Measurements from ENCODE around the gene ABCC3. TPM values are rescaled to one million over a fixed set of nuclear protein-coding genes. Genes with fewer than 3 reads are reported as not detected.

The ABCC3 gene
- total RNA-seq, 6 donors from 2014 or later: 34.2 to 268 (median 57.7) TPM

- peak in 1 of 2 donors; percentile 55 for DNase-seq
- WGBS, 2 donors: 56 to 59% methylated on average over 27 of the region's 27 CpGs
Observed at GRCh38 chr17:50681263-50682200, 46.9 kb downstream of the ABCC3 start.

DNA sequence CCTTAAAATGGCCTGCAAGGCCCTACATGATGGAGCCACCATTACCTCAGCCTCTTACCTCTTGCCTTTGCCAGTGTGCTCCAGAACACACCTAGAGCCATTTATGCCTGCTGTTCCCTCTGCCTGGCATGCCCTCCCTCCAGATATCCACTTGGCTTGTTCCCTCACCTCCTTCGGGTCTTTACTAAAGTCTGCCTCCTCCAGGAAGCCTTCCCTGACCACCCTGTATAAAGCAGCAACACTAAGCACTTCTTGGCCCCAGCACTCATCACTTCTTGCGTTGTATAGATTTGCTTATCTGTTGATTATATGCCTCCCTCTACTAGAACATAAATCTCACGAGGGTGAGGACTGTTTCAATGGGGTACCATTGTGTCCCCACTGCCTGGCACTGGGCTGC lies 47.8 kb downstream of the ABCC3 start:
- ATAC-seq (ENCODE audit: low FRiP score in 2 of 2): no peak
- Histone ChIP-seq H3K27ac (no peak overlapping the region), H3K9me3 (no peaks in the 10 kb centered on the region), H3K27me3 (no peaks in the 10 kb centered on the region), H3K4me1 (peaks cover 6 to 27% (median 12%) of the 10 kb centered on the region in 4 donors), H3K4me3 (no peak overlapping the region), H3K36me3 (no peaks in the 10 kb centered on the region)
- WGBS, 2 donors: 83 to 94% methylated on average over 3 of the region's 3 CpGs
- TF ChIP-seq POLR2AphosphoS5 (IDR thresholded peaks at IDR 0.05) (no peak), POLR2A (IDR thresholded peaks at IDR 0.05) (no peak), EP300 (IDR thresholded peaks at IDR 0.05) (no peak)
- TF ChIP-seq, protein P1, sequence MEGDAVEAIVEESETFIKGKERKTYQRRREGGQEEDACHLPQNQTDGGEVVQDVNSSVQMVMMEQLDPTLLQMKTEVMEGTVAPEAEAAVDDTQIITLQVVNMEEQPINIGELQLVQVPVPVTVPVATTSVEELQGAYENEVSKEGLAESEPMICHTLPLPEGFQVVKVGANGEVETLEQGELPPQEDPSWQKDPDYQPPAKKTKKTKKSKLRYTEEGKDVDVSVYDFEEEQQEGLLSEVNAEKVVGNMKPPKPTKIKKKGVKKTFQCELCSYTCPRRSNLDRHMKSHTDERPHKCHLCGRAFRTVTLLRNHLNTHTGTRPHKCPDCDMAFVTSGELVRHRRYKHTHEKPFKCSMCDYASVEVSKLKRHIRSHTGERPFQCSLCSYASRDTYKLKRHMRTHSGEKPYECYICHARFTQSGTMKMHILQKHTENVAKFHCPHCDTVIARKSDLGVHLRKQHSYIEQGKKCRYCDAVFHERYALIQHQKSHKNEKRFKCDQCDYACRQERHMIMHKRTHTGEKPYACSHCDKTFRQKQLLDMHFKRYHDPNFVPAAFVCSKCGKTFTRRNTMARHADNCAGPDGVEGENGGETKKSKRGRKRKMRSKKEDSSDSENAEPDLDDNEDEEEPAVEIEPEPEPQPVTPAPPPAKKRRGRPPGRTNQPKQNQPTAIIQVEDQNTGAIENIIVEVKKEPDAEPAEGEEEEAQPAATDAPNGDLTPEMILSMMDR (IDR thresholded peaks at IDR 0.05): no peak
- no peak for DNase-seq

More at GRCh38 chr17:50681263-50682200, 46.9 kb downstream of the ABCC3 start:
- no peaks in the 10 kb centered on the region for H3K36me3 ChIP-seq
- H3K27ac ChIP-seq: peak overlapping the region in 1 of 4 donors; percentile 35
- no peaks in the 10 kb centered on the region for H3K27me3 ChIP-seq
- peak; percentile 16 to 72 for ATAC-seq (ENCODE audit: low FRiP score in 2 of 2)
- H3K9me3 ChIP-seq: no peaks in the 10 kb centered on the region
- H3K4me1 ChIP-seq: peaks cover 6 to 18% (median 8%) of the 10 kb centered on the region in 4 donors
- TF ChIP-seq, protein P1 (IDR thresholded peaks at IDR 0.05): peak; percentile 24 to 72 (median 53)
- TF ChIP-seq POLR2A (IDR thresholded peaks at IDR 0.05) (no peak), POLR2AphosphoS5 (IDR thresholded peaks at IDR 0.05) (no peak), EP300 (IDR thresholded peaks at IDR 0.05) (no peak)
- H3K4me3 ChIP-seq: no peak overlapping the region

DNA sequence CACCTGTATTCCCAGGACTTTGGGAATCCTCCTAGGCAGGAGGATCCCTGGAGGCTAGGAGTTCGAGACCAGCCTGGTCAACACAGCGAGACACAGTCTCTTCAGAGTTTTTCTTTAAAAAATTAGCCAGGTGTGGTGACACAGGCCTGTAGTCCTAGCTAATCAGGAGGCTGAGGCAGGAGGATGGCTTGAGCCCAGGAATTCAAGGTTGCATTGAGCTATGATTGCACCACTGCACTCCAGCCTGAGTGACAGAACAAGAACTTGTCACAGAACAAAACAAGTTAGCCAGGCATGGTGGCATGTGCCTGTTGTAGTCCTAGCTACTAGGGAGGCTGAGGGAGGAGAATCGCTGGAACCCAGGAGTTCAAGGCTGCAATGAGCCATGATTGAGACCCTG lies 48.3 kb downstream of the ABCC3 start:
- H3K36me3 ChIP-seq: no peaks in the 10 kb centered on the region
- no peaks in the 10 kb centered on the region for H3K27me3 ChIP-seq
- 92 to 94% methylated on average over 3 of the region's 3 CpGs for WGBS, 2 donors
- H3K27ac ChIP-seq: no peak overlapping the region
- ATAC-seq (ENCODE audit: low FRiP score in 2 of 2) (no peak), DNase-seq (no peak)
- H3K9me3 ChIP-seq: no peaks in the 10 kb centered on the region
- TF ChIP-seq EP300 (IDR thresholded peaks at IDR 0.05) (no peak), POLR2AphosphoS5 (IDR thresholded peaks at IDR 0.05) (no peak), POLR2A (IDR thresholded peaks at IDR 0.05) (no peak)
- TF ChIP-seq, protein P1 (IDR thresholded peaks at IDR 0.05): no peak
- H3K4me1 ChIP-seq: peaks cover 6 to 27% (median 12%) of the 10 kb centered on the region in 4 donors
- no peak overlapping the region for H3K4me3 ChIP-seq

DNA sequence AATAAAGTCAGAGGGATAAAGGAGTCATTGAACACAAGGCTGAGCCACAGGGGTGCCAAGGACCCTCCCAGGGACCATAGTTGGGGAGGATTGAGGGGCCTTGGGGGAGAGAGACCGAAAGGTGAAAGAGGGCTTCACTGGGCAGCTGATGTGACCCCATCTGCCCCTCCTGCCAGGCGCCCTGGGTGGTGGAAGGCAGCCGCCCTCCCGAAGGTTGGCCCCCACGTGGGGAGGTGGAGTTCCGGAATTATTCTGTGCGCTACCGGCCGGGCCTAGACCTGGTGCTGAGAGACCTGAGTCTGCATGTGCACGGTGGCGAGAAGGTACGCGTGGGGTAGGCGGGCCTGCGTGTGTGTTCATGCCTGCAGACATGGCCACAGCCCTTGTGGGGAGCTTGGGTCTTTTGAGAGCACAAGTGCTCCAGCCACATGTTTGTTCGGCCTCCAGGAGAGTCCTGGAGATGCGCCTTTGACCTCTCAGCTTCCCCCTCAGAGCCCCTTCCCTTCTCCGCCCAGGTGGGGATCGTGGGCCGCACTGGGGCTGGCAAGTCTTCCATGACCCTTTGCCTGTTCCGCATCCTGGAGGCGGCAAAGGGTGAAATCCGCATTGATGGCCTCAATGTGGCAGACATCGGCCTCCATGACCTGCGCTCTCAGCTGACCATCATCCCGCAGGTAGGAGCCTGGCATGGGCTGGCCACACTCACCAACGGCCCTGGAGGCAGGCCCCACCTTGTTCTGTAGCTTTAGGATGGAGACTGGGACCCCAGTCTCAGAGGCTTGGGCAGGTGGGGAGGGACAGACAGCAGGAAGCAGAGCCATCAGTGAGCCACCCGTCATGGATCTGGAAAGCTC lies 49.0 kb downstream of the ABCC3 start:
- DNase-seq (no peak), ATAC-seq (ENCODE audit: low FRiP score in 2 of 2) (no peak)
- Histone ChIP-seq H3K4me1 (peaks cover 6 to 27% (median 12%) of the 10 kb centered on the region in 4 donors), H3K4me3 (no peak overlapping the region), H3K36me3 (no peaks in the 10 kb centered on the region), H3K27ac (no peak overlapping the region), H3K27me3 (no peaks in the 10 kb centered on the region), H3K9me3 (no peaks in the 10 kb centered on the region)
- WGBS, 2 donors: 92 to 94% methylated on average over 22 to 28 of the region's 28 CpGs
- no peak for TF ChIP-seq POLR2AphosphoS5 (IDR thresholded peaks at IDR 0.05)
- no peak for TF ChIP-seq POLR2A (IDR thresholded peaks at IDR 0.05)
- TF ChIP-seq, protein P1 (IDR thresholded peaks at IDR 0.05): no peak
- TF ChIP-seq EP300 (IDR thresholded peaks at IDR 0.05): no peak

Measured in upper lobe of left lung (tissue), 6 donors.